HPDE6-E6E7 (cell line): ENCODE measurements around the gene SYT10.
"Not testable (repeated sequence)": the region's sequence is repeated elsewhere in the genome, so short reads cannot be mapped to it uniquely, and the experiment has no call there.

Experiments
- DNase-seq: peaks from one replicate; pipeline ENCODE4 v3.0.0; 2011; ENCODE audit warnings: missing footprints; ENCODE audit errors: extremely low spot score

SYT10 gene

DNA sequence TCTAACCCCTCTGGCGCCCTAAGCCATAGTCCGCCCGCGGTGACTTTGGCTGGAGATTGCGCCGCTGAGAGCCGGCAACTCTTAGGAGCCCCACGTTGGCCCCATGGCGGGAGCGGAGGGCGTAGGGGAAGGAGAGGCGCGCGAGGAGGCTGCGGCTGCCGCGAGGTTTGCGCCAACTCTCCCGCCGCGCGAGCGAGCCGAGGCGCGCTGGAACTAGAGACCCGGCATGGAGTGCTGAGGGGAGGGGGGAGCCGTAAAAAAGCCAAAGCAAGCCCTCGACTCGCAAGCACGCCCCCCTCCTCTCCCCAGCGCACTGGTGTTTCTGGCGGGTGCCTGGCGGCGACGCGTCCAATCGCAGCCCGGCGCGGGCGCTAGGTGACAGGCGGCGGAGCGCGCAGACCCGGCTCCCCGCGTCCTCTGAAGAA, at the start of gene SYT10:
TSS of gene SYT10 (minus strand) at position 233 of the 425 bp plus-strand sequence. CDS start 297 bp downstream, outside the sequence.
- peak; percentile 22 for DNase-seq

DNA sequence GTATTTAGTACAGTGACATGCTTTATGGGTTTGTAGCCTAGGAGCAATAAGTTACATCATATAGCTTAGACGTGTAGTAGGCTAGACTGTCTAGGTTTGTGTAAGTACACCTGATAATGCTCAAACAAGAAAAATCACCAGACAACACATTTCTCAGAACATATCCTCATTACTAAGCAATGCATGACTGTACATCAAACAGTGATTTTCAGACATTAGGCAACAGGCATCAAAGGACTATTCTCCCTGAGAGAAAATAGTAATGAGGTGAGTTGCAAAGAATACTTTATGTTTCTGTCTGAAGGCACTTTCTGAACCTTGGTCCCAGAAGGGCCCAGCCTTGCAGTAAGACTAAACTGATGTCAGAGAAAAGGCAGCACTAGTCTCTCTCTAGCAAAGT, 48.4 kb upstream of the SYT10 start:
- peak; percentile 29 for DNase-seq

GRCh38 chr12:33486058-33486457, 46.4 kb upstream of the SYT10 start:
- no peak for DNase-seq

DNA sequence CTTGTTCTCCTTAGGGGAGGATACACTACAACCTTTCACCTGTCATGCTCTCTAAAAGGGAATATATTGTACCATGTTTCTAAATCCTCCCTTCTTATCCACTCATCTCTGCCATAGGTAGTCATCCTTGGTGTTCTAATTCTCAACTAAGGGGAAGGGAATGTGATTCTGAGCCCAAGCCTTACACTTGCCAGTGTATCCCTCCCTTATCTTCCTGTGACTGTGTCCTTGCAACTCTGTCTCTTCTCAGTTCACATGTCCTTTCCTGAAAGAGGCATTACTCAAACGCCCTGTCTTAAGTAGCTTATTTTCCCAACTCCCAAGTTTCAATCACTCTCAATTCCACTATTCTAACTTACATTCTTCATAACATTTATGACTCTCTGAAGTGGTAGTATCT, 44.5 kb upstream of the SYT10 start:
- no peak for DNase-seq

DNA sequence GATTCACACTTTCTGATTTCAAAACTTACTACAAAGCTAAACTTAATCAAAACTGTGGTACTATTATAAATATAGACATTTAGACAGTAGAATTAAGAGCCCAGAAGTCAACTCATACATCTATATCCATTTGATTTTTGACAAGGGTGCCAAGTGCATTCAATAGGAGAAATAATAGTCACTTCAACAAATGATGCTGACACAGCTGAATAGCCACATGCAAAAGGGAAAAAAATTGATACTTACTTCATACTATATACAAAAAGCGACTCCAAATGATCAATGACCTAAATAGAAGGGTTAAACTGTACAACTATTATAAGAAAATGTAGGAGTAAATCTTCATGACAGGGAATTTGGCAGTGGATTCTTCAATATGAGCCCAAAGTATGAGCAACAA, 40.7 kb upstream of the SYT10 start:
- DNase-seq = no peak

GRCh38 chr12:33476058-33476457, 36.4 kb upstream of the SYT10 start:
- no peak for DNase-seq

GRCh38 chr12:33472299-33472698, 32.7 kb upstream of the SYT10 start:
- peak; percentile 8 for DNase-seq

DNA sequence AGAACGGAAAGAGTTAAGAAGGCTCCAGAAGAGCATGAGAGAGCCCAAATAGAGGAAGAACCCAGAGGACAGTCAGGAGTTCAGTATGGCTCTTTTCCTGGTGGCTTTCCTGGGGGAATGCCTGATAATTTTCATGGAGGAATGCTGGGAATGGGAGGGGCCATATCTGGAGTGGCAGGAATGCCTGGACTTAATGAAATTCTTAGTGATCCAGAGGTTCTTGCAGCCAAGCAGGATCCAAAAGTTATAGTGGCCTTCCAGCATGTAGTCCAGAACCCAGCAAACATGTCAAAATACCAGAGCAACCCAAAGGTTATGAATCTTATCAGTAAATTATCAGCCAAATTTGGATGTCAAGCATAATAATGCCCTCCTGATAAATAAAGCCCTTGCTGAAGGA, 15.5 kb upstream of the SYT10 start:
- DNase-seq = no peak

DNA sequence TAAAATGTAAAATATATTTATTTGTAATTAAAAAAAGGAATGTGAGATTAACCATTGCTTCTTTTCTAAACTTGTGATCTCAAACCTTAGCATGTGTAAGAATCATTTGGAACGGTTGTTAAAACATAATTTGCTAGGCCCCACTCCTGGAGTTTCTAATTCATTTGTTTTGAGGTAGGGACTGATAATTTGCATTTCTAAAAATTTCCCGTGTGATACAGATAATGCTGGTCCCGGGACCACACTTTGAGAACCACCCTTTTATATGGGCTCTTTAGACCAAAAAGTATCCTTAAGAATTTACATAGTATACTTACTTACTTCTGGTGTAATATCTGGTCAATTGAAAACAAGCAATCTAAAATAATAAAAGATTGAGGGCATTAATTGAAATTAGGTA, 10.9 kb upstream of the SYT10 start:
- no peak for DNase-seq

GRCh38 chr12:33440477-33440876, 858 bp upstream of the SYT10 start:
- no peak for DNase-seq

DNA sequence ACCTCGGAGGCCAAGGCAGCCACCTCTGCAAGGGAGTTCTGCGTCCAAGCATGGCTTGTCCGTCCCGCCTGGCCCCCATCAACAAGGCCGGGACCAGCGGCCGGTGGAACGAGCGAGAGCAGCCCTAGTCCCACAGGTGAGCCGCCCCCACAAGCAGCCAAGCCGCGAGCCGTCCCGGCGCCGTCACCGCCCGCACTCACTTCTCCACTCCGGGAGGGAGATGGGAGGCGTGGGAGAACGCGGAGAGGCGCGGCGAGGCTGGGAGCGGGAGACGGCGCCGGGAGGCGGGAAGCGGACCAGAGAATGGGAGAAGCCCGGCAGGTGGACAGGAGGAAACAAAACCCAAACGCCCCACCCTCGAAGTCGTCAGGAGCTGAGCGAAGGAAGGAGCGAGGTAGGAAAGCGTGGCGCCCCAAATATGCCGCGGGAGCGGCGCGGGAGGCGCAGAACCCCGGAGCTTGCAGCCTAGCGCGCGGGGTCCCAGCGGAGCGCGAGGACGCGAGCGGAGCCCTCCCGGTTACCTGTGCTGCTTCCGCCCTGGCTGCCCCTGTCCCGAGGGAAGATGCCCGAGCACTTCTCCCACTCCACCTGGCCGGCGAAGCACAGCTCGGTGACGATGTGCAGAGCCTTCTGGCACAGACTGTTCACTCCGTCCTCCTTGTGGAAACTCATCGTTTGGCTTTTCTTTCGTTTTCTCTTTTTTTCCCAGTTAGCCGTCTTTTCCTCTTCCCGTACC, 600 bp downstream of the SYT10 start:
- peak; percentile 16 for DNase-seq

DNA sequence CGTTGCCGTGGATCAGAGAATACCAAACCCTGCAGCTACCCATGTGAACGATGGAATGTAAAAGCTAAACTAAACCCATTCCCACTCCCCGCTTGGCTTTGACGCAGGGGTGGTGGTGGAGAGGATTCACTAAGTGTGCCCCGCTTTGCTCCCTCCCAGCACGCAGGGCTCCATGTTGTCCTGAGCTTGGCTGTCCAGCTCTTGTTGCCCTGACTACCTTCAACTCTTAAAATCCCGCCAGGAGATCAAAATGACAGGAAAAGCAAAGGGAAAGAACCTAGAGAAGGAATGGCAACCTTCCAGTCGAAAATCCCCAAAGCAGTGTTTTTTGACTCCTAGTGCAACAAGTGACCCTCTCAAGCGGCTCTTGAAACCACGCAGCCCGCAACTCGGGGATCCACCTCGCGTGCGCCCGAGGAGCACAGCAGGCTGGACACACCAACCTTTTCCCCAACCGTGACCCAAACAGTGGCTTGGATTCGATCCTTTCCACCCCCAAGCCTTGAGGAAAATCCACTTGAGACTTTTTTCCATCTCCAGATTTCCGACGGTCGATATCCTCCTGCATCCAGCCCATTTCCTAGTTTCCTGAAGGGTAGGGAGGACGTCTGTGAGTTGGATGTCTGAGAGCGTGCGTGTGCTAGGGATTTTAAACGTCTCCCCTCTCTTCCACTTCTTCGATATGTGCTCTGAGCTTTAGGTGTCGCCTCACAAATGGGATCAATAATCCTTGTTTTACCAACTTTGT, 1.4 kb downstream of the SYT10 start:
- no peak for DNase-seq

DNA sequence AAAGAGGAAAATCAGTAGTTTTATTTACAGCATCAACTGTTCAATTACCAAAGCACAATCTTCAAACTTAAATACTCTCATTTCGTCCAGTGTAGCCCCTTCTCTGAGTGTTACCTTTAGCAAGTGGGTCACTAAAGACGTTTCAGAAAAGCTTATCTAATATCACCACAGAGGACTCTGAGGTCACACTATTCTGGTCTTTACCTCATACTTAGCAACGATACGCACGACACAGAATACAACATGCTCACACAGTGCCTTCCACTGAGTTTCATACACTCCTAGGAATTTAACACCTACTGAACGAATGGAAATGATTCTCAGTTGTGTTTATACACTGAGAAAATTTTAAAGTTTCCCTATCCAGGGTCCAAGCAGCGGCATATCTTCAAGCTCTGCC, 2.0 kb downstream of the SYT10 start:
- DNase-seq = no peak

DNA sequence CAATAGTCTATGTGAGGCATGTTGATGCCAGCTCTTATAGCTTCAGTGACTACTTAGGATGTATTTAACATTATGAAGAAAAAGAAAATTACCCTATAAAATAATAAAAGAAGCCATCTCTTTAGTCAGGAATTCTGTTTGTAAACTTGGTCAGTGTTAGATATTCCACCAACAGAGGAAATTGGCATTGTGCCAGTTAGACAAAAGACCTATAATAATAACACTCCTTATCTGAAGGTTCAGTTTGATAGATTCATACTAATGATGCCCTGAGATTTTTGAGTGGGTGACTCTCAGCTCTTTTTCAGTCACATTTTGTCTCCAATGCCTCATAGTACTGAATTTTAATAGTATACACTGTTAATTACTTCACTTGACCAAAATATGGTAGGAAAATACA, 6.6 kb downstream of the SYT10 start:
- no peak for DNase-seq

- no peak for DNase-seq
These were observed 8.0 kb downstream of the SYT10 start for GRCh38 chr12:33431648-33432047.

DNA sequence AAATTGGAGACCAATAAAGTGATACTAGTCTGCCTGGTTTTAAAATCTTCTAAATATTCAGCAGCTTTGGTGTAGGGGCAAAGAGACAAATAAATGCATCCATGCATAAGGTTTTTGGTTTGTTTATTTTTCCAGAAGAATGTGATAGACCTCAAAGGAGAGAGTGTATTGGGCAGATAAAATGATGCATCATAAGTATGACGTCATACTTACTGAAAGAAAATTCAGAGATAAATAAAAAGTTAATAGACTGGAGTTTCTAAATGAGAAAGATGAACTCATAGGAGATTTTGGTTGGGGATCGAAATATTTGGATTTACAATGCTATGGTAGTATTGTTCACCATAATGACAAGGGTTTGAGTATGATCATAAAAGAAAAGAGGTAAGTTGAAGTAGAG, 10.2 kb downstream of the SYT10 start:
- DNase-seq = no peak

DNA sequence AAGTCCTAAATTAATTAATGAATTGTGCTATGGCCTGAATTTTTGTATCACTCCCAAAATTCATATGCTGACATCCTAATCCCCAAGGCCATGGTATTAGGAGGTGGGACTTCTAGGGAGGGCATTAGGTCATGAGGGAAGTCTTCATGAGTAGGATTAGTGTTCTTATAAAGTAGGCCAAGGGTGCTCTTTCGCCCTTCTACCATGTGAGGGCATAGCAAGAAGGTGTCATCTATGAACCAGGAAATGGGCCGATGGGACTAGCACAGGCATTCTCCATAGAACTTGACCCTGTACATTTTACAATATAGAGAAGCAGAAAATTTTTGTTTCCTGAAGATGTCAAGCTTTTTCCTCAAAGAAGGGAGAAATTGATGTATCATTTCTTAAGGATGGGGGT, 12.5 kb downstream of the SYT10 start:
- DNase-seq = no peak

- DNase-seq = no peak
These were observed 15.9 kb downstream of the SYT10 start for GRCh38 chr12:33423706-33424105.

- not testable (repeated sequence) for DNase-seq
These were observed 27.2 kb downstream of the SYT10 start for GRCh38 chr12:33412410-33412809.

DNA sequence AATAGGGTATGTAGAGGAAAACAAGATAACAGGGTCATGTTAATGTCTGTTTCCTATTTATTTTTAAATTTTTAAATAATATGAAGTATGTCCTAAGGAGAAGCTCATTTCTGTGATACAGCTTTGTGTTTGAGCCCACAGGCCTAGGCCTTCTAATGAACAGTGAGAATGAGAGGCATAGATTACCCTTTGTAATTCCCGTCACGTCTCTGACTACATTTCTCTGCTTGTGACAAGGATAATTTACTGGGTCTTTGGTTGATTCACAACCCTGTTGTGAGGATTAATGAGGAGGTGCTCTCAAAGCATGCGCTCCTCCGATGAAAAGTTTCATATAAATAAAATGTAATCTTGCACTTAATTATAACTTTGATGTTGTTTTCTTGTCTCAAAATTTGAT, 56.1 kb downstream of the SYT10 start:
- no peak for DNase-seq

- no peak for DNase-seq
These were observed 63.5 kb downstream of the SYT10 start for GRCh38 chr12:33376153-33376552.

DNA sequence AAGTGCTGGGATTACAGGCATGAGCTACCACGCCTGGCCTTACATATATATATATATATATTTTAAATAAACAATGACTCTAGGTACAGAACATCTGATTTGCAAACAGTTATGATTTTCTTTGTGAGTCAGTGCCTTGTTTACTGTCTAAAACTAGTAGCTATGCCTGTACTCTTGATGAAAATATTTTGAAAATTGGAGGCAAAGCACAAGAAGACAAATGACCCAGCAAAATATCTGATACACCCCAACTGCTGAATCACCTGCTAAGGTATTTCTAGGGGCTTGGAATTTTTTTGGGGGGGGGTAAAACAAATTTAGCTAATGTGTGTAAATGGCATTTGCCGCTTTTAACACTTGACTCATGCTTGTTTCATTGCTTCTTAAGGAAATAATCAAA, 69.3 kb downstream of the SYT10 start:
- no peak for DNase-seq

GRCh38 chr12:33357181-33357580, 82.4 kb downstream of the SYT10 start:
- DNase-seq = no peak
